ENCODE data around the gene PSMD14.
A peak's percentile ranks its signal among the peaks of the same experiment; 100 is the strongest.

Gene PSMD14

GRCh38 chr2:161412346-161412745 lies 104.1 kb downstream of the PSMD14 start:
- TF ChIP-seq, protein P1, sequence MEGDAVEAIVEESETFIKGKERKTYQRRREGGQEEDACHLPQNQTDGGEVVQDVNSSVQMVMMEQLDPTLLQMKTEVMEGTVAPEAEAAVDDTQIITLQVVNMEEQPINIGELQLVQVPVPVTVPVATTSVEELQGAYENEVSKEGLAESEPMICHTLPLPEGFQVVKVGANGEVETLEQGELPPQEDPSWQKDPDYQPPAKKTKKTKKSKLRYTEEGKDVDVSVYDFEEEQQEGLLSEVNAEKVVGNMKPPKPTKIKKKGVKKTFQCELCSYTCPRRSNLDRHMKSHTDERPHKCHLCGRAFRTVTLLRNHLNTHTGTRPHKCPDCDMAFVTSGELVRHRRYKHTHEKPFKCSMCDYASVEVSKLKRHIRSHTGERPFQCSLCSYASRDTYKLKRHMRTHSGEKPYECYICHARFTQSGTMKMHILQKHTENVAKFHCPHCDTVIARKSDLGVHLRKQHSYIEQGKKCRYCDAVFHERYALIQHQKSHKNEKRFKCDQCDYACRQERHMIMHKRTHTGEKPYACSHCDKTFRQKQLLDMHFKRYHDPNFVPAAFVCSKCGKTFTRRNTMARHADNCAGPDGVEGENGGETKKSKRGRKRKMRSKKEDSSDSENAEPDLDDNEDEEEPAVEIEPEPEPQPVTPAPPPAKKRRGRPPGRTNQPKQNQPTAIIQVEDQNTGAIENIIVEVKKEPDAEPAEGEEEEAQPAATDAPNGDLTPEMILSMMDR (conservative IDR thresholded peaks at IDR 0.05): no peak
- no peak overlapping the region for H3K27ac ChIP-seq

GRCh38 chr2:161414042-161415033 lies 106.1 kb downstream of the PSMD14 start:
- peak overlapping the region; percentile 71 for H3K27ac ChIP-seq
- TF ChIP-seq, protein P1 (conservative IDR thresholded peaks at IDR 0.05): 0 out of 2 replicates have a peak, but pooled peaks have one; percentile 11

DNA sequence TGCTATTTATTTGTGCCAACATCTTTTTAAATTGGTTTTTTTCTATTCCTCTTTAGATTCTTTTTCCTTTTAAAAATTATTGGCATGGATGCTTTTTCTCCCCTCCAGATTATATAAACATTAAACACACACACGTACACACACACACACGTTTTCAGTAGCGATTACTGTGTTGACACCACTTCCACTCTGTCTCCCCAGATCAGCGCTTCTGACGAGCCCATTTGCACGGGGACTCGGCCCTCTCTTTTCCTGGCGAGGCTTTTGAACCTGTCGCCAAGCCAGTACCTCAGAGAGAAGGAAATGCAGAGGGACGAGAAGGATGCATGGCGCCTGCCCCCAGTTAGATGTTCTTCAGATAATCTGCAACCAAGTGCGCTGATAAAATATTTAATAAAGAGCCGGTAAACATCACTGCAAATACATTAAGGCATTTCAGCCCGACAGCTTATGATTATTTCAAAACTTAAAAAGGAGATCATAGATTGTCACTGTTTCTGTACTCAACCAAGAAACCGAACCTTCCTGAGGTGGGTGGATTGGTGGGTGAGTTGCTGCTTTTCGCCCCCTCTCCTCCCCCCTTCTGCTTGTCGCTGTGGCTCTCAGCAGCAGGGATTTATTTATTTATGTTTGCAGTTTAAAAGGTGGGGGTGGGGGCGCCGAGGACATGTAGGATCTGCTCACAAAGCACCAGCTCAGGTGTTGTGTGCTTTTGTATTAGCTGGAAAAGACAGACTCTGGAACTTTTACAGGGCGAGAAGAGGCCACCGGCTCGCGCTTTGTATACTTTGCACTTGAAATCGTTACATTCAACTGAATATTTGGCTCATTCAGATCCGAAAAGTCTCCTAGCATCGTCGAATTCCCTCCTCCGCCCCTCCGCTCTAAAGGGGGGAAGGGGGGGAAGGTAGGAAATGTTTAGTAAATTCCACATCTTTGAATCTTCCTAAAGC lies 107.1 kb downstream of the PSMD14 start:
- peak overlapping the region; percentile 71 for H3K27ac ChIP-seq
- TF ChIP-seq, protein P1 (conservative IDR thresholded peaks at IDR 0.05): no peak

- H3K27ac ChIP-seq: peak within 1 kb of the TSS; percentile 71
- TF ChIP-seq, protein P1 (conservative IDR thresholded peaks at IDR 0.05): no peak
Observed at GRCh38 chr2:161415987-161416707, 107.9 kb downstream of the PSMD14 start, which contains the start of gene TBR1. TBR1 (plus strand) TSS chr2:161416297; CDS start chr2:161416411, 114 bp downstream.

DNA sequence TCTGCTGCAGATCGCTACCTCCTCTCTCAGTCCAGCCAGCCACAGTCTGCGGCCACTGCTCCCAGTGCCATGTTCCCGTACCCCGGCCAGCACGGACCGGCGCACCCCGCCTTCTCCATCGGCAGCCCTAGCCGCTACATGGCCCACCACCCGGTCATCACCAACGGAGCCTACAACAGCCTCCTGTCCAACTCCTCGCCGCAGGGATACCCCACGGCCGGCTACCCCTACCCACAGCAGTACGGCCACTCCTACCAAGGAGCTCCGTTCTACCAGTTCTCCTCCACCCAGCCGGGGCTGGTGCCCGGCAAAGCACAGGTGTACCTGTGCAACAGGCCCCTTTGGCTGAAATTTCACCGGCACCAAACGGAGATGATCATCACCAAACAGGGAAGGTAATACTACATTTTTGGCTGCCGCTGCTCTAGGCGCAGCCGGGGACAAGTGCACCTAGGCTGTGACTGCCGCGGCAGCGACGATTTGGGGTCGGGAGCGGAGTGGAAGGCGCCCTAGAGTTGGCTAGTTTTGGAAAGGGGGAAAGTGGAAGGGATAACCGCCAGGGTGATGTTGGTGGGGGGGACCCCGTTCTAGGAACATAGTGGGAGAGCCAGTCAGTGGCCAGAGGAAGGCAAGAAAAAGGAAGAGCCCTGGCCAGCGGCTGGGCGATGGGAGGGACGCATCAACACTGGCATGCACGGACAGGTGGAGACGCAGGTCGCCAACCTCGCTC lies 108.6 kb downstream of the PSMD14 start:
- H3K27ac ChIP-seq: no peak overlapping the region
- TF ChIP-seq, protein P1 (conservative IDR thresholded peaks at IDR 0.05): no peak

DNA sequence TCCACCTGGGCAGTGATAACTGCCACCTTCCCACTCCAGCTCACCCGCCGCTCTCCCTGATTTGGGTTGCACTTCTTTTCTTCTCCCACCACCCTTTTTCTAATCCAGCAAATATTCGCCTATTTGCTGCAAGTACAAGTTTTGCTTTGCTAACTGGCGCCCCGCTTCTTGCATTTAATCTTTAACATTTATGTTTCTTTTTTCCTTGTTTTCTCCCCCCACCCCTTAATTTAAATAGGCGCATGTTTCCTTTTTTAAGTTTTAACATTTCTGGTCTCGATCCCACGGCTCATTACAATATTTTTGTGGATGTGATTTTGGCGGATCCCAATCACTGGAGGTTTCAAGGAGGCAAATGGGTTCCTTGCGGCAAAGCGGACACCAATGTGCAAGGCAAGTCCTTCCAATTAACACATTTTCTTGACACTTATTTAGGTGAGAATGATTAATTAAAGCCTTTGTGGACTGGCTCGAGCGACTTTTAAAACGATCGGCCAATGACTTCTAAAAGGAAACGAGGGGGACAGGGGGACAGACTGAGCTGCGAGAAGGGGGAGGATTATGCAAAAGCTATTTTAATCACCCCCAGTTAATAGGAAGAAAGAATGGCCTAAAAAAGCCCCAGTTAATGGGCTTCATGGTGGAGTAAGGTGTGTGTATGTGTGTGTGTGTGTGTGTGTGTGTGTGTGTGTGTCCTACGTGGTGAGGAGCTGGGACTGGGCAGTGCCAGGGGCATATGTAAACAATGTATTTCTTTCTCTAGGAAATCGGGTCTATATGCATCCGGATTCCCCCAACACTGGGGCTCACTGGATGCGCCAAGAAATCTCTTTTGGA lies 109.4 kb downstream of the PSMD14 start:
- TF ChIP-seq, protein P1 (conservative IDR thresholded peaks at IDR 0.05): no peak
- no peak overlapping the region for H3K27ac ChIP-seq

Data from VCaP (cell line).